PC-9 (cell line): Measurements from ENCODE around the gene CDH3. TPM values are rescaled to one million over a fixed set of nuclear protein-coding genes. Genes with fewer than 3 reads are reported as not detected.

Experiments used
- BruUV-seq: library from RNA; stranded (reverse); fragments of 400-500 nt; replicated peaks from 2 replicates; lab custom pipeline; 2021; lab: Mats Ljungman, UMichigan
- CTCF ChIA-PET: fragments of 300-600 bp; sonication (Branson Sonifier 250); formaldehyde crosslinking; loops from one replicate; lab custom pipeline; 2022; ENCODE audit warnings: antibody characterized with exemption; lab: Charles Lee
- POLR2A ChIA-PET: fragments of 300-600 bp; sonication (Branson Sonifier 250); formaldehyde crosslinking; loops from one replicate; lab custom pipeline; 2022; ENCODE audit warnings: antibody characterized with exemption; ENCODE audit not compliant: unreplicated experiment; lab: Charles Lee
- DNase-seq, 2 experiments: peaks; one replicate each; pipeline versions ENCODE4 v3.0.0 to v3.0.0-alpha.2; 2015 to 2022; ENCODE audit warnings: mixed read lengths in 1 of 2
- H2AFZ ChIP-seq: fragments of 200-600 bp; sonication (generic); 2 replicates; pipeline ENCODE4 v1.8.1; 2017; ENCODE audit warnings: antibody characterized with exemption
- H3F3A ChIP-seq: fragments of 200-600 bp; sonication (generic); 2 replicates; pipeline ENCODE4 v1.8.1; 2017; ENCODE audit warnings: antibody characterized with exemption, mild to moderate bottlenecking, low read depth; ENCODE audit not compliant: insufficient read depth
- H3K27ac ChIP-seq: fragments of 200-600 bp; sonication (generic); 2 replicates; pipeline ENCODE4 v1.6.1; 2016; ENCODE audit warnings: mixed run types
- H3K27me3 ChIP-seq: fragments of 200-600 bp; sonication (generic); 2 replicates; pipeline ENCODE4 v1.6.1; 2016; ENCODE audit warnings: low read depth, mixed run types; ENCODE audit not compliant: insufficient read depth
- H3K36me3 ChIP-seq: fragments of 200-600 bp; sonication (generic); 2 replicates; pipeline ENCODE4 v1.6.1; 2016; ENCODE audit warnings: low read depth, mixed run types
- H3K4me1 ChIP-seq: fragments of 200-600 bp; sonication (generic); replicated peaks from 2 replicates; pipeline ENCODE4 v1.6.1; 2016; ENCODE audit warnings: mixed run types; ENCODE audit not compliant: insufficient read depth
- H3K4me2 ChIP-seq: fragments of 200-600 bp; sonication (generic); 2 replicates; pipeline ENCODE4 v1.6.1; 2017; ENCODE audit warnings: mixed run types
- H3K4me3 ChIP-seq: fragments of 200-600 bp; sonication (generic); 2 replicates; pipeline ENCODE4 v1.6.1; 2016; ENCODE audit warnings: mixed run types
- H3K79me2 ChIP-seq: fragments of 200-600 bp; sonication (generic); 2 replicates; pipeline ENCODE4 v1.6.1; 2017; ENCODE audit warnings: low read depth, mixed run types
- H3K9me2 ChIP-seq: fragments of 200-600 bp; sonication (generic); 2 replicates; pipeline ENCODE4 v1.8.1; 2017; ENCODE audit warnings: mild to moderate bottlenecking; ENCODE audit not compliant: insufficient read depth
- H3K9me3 ChIP-seq: fragments of 200-600 bp; sonication (generic); 2 replicates; pipeline ENCODE4 v1.8.1; 2016; ENCODE audit warnings: low read depth; ENCODE audit not compliant: insufficient read depth
- H4K20me1 ChIP-seq: fragments of 200-600 bp; sonication (generic); 2 replicates; pipeline ENCODE4 v1.8.1; 2017; ENCODE audit not compliant: insufficient read depth
- EZH2 ChIP-seq: fragments of 200-600 bp; sonication (generic); IDR thresholded peaks from 2 replicates; pipeline ENCODE4 v1.8.0; 2017; ENCODE audit warnings: antibody characterized with exemption, low read depth
- intact Hi-C: fragments of 100-400 bp; cut with micrococcal nuclease; formaldehyde crosslinking; loops from one replicate; pipeline ENCODE4 v1.10.0; 2022; ENCODE audit not compliant: unreplicated experiment
- total RNA-seq: library from RNA; stranded (reverse); gene quantifications from 2 replicates; pipeline ENCODE4 v1.2.3, GENCODE V29; 2021
- TF ChIP-seq, protein P1 (sequence below): fragments of 200-600 bp; sonication (generic); conservative IDR thresholded peaks from 2 replicates; pipeline ENCODE4 v1.6.1; 2017; ENCODE audit warnings: mixed run types, antibody characterized with exemption, mild to moderate bottlenecking, moderate library complexity

CDH3 gene
- total RNA-seq, 1 experiment from 2014 or later: 70.3 TPM

GRCh38 chr16:68732741-68733399 is 87.8 kb downstream of the CDH3 start:
- H3K9me2 ChIP-seq: no peaks in the 10 kb centered on the region
- no TSS peak for BruUV-seq
- TF ChIP-seq, protein P1, sequence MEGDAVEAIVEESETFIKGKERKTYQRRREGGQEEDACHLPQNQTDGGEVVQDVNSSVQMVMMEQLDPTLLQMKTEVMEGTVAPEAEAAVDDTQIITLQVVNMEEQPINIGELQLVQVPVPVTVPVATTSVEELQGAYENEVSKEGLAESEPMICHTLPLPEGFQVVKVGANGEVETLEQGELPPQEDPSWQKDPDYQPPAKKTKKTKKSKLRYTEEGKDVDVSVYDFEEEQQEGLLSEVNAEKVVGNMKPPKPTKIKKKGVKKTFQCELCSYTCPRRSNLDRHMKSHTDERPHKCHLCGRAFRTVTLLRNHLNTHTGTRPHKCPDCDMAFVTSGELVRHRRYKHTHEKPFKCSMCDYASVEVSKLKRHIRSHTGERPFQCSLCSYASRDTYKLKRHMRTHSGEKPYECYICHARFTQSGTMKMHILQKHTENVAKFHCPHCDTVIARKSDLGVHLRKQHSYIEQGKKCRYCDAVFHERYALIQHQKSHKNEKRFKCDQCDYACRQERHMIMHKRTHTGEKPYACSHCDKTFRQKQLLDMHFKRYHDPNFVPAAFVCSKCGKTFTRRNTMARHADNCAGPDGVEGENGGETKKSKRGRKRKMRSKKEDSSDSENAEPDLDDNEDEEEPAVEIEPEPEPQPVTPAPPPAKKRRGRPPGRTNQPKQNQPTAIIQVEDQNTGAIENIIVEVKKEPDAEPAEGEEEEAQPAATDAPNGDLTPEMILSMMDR: no peak
- no peak for TF ChIP-seq EZH2
- H3K79me2 ChIP-seq: peaks cover 6% of the 10 kb centered on the region
- no peaks in the 10 kb centered on the region for H3K9me3 ChIP-seq
- no peaks in the 10 kb centered on the region for H3K36me3 ChIP-seq
- H3K27ac ChIP-seq: peak overlapping the region; percentile 67
- H4K20me1 ChIP-seq: no peaks in the 10 kb centered on the region
- H2AFZ ChIP-seq: no peak overlapping the region
- DNase-seq: no peak
- intact Hi-C loops: loop anchor here (1.0 to 2.0 kb wide), 2 partner anchors 24 to 25 kb away; no protein-coding TSS in a partner anchor
- ChIA-PET POLR2A (interaction anchor here (0.6 kb wide), 1 partner anchor 117 kb away, joined by 4 read pairs; no protein-coding TSS in a partner anchor), CTCF (interaction anchor here (0.5 to 0.6 kb wide), 2 partner anchors 198 to 340 kb away, joined by 3 to 4 read pairs; no protein-coding TSS in a partner anchor)
- no peaks in the 10 kb centered on the region for H3K27me3 ChIP-seq
- H3K4me3 ChIP-seq: peak overlapping the region; percentile 22; the same call in 1 of the 2 replicates
- H3K4me1 ChIP-seq: peaks cover 22% of the 10 kb centered on the region
- H3F3A ChIP-seq: peaks cover 32% of the 10 kb centered on the region
- peak overlapping the region; percentile 57 for H3K4me2 ChIP-seq

- H2AFZ ChIP-seq: no peak overlapping the region
- H3K4me1 ChIP-seq: peaks cover 22% of the 10 kb centered on the region
- BruUV-seq: no TSS peak
- no peaks in the 10 kb centered on the region for H4K20me1 ChIP-seq
- peaks cover 29% of the 10 kb centered on the region for H3F3A ChIP-seq
- intact Hi-C loops: loop anchor here (2.0 kb wide), 1 partner anchor 23 kb away; no protein-coding TSS in a partner anchor
- CTCF ChIA-PET: interaction anchor here (0.6 kb wide), 1 partner anchor 197 kb away, joined by 3 read pairs; no protein-coding TSS in a partner anchor
- 0 out of 2 replicates have a peak overlapping the region, but pooled peaks have one; percentile 67 for H3K27ac ChIP-seq
- H3K9me3 ChIP-seq: no peaks in the 10 kb centered on the region
- no peaks in the 10 kb centered on the region for H3K27me3 ChIP-seq
- no peak overlapping the region for H3K4me3 ChIP-seq
- H3K36me3 ChIP-seq: no peaks in the 10 kb centered on the region
- peaks cover 13% of the 10 kb centered on the region for H3K79me2 ChIP-seq
- TF ChIP-seq, protein P1: no peak
- no peak for TF ChIP-seq EZH2
- no peak overlapping the region for H3K4me2 ChIP-seq
- no peak for DNase-seq
- POLR2A ChIA-PET: no interaction called here
- no peaks in the 10 kb centered on the region for H3K9me2 ChIP-seq
Measured at GRCh38 chr16:68733570-68733969, 88.5 kb downstream of the CDH3 start.

GRCh38 chr16:68734782-68735181 is 89.7 kb downstream of the CDH3 start:
- no peaks in the 10 kb centered on the region; the same call in 1 of the 2 replicates for H3K36me3 ChIP-seq
- H2AFZ ChIP-seq: no peak overlapping the region
- intact Hi-C loops: no loop called here
- H3K4me1 ChIP-seq: peaks cover 34% of the 10 kb centered on the region
- H3K27ac ChIP-seq: no peak overlapping the region
- peaks cover 26% of the 10 kb centered on the region for H3K79me2 ChIP-seq
- H3F3A ChIP-seq: peaks cover 29% of the 10 kb centered on the region
- TF ChIP-seq, protein P1: no peak
- TF ChIP-seq EZH2: no peak
- H3K9me2 ChIP-seq: no peaks in the 10 kb centered on the region
- H4K20me1 ChIP-seq: no peaks in the 10 kb centered on the region
- H3K27me3 ChIP-seq: no peaks in the 10 kb centered on the region
- BruUV-seq: no TSS peak
- H3K4me2 ChIP-seq: no peak overlapping the region
- no peaks in the 10 kb centered on the region for H3K9me3 ChIP-seq
- ChIA-PET CTCF (no interaction called here), POLR2A (no interaction called here)
- DNase-seq: no peak
- H3K4me3 ChIP-seq: no peak overlapping the region
